HCT116 (cell line): Measurements from ENCODE around the gene ZMYM5.

Experiments used
- CBX3 ChIP-seq: IDR thresholded peaks from 2 replicates; pipeline ENCODE4 v1.6.1; 2012; ENCODE audit warnings: low read depth
- CEBPB ChIP-seq: IDR thresholded peaks from 2 replicates; pipeline ENCODE4 v1.6.1; 2012; ENCODE audit warnings: low read depth
- EZH2 ChIP-seq: fragments of 200-600 bp; sonication (generic); IDR thresholded peaks from 2 replicates; pipeline ENCODE4 v1.6.1; 2017; ENCODE audit warnings: antibody characterized with exemption, mixed run types
- EZH2phosphoT487 ChIP-seq: fragments of 200-600 bp; IDR thresholded peaks from 2 replicates; pipeline ENCODE4 v1.6.1; 2018; ENCODE audit warnings: antibody characterized with exemption, borderline replicate concordance
- POLR2A ChIP-seq: IDR thresholded peaks from 2 replicates; pipeline ENCODE4 v1.7.0; 2011; ENCODE audit warnings: borderline replicate concordance; ENCODE audit not compliant: insufficient read depth, insufficient read length; ENCODE audit errors: extremely low read depth
- POLR2AphosphoS5 ChIP-seq: IDR thresholded peaks from 2 replicates; pipeline ENCODE4 v1.6.1; 2011; ENCODE audit warnings: mild to moderate bottlenecking, low read depth, low read length, moderate library complexity
- RAD21 ChIP-seq: IDR thresholded peaks from 2 replicates; pipeline ENCODE4 v1.6.1; 2012; ENCODE audit warnings: low read depth, mild to moderate bottlenecking
- TCF7L2 ChIP-seq: IDR thresholded peaks from 2 replicates; pipeline ENCODE4 v1.7.0; 2011; ENCODE audit warnings: borderline replicate concordance, inconsistent platforms; ENCODE audit not compliant: insufficient read depth, insufficient read length; ENCODE audit errors: extremely low read depth
- YY1 ChIP-seq: IDR thresholded peaks from 2 replicates; pipeline ENCODE4 v1.6.1; 2011; ENCODE audit warnings: low read length, low read depth, moderate library complexity, mild to moderate bottlenecking; ENCODE audit not compliant: insufficient replicate concordance; ENCODE audit errors: extremely low read depth
- TF ChIP-seq, protein P1 (sequence below), 3 experiments: fragments of 200-600 bp in 1 of 3; sonication (generic) in 1 of 3; IDR thresholded peaks in 2 of 3; conservative IDR thresholded peaks in 1 of 3; 2 replicates each; pipeline ENCODE4 v1.5.1; 2012 to 2017; ENCODE audit warnings: low read depth in 2 of 3, low read length in 2 of 3, antibody characterized with exemption in 1 of 3, borderline replicate concordance in 1 of 3, control low read depth in 1 of 3, mild to moderate bottlenecking in 1 of 3, mixed read lengths in 1 of 3, mixed run types in 1 of 3, moderate library complexity in 1 of 3; ENCODE audit not compliant: insufficient read depth in 1 of 3
- TF ChIP-seq, protein P2 (sequence below): IDR thresholded peaks from 2 replicates; pipeline ENCODE4 v1.6.1; 2011; ENCODE audit warnings: mild to moderate bottlenecking, low read length, moderate library complexity; ENCODE audit not compliant: insufficient replicate concordance; ENCODE audit errors: extremely low read depth

DNA sequence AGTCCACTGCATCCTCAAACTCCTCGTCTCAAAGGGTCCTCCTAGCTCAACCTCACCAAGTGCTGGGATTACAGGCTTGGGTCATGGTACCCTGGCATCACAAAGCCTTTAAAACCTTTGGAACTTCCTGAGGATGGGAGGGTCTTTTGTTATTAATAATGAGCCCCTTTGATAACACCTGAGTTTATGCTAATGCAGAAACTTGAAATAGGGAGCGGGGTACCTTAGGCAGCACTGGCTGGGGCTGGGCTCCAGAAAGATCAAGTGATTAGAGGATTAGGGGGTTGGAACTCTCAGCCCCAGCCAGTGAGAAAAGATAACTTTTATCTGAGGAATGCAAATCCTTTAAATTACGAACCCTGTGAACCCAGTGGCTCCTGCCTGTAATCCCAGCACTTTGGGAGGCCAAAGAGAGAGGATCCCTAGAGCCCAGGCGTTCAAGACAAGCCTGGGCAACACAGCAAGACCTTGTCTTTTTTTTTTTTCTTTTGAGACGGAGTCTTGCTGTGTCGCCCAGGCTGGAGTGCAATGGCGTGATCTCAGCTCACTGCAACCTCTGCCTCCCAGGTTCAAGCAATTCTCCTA is 71.4 kb downstream of the ZMYM5 start:
- TF ChIP-seq, protein P1, sequence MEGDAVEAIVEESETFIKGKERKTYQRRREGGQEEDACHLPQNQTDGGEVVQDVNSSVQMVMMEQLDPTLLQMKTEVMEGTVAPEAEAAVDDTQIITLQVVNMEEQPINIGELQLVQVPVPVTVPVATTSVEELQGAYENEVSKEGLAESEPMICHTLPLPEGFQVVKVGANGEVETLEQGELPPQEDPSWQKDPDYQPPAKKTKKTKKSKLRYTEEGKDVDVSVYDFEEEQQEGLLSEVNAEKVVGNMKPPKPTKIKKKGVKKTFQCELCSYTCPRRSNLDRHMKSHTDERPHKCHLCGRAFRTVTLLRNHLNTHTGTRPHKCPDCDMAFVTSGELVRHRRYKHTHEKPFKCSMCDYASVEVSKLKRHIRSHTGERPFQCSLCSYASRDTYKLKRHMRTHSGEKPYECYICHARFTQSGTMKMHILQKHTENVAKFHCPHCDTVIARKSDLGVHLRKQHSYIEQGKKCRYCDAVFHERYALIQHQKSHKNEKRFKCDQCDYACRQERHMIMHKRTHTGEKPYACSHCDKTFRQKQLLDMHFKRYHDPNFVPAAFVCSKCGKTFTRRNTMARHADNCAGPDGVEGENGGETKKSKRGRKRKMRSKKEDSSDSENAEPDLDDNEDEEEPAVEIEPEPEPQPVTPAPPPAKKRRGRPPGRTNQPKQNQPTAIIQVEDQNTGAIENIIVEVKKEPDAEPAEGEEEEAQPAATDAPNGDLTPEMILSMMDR (IDR thresholded peaks at IDR 0.05 in 2 of 3, conservative IDR thresholded peaks at IDR 0.05 in 1 of 3; ENCODE audit: borderline replicate concordance in 1 of 3, insufficient read depth in 1 of 3, low read depth in 2 of 3, low read length in 2 of 3) = no peak
- TF ChIP-seq CBX3 = no peak
- no peak for TF ChIP-seq POLR2A
- no peak for TF ChIP-seq EZH2
- no peak for TF ChIP-seq RAD21
- no peak for TF ChIP-seq CEBPB
- TF ChIP-seq POLR2AphosphoS5 = no peak
- no peak for TF ChIP-seq YY1
- TF ChIP-seq EZH2phosphoT487 = no peak
- TF ChIP-seq, protein P2, sequence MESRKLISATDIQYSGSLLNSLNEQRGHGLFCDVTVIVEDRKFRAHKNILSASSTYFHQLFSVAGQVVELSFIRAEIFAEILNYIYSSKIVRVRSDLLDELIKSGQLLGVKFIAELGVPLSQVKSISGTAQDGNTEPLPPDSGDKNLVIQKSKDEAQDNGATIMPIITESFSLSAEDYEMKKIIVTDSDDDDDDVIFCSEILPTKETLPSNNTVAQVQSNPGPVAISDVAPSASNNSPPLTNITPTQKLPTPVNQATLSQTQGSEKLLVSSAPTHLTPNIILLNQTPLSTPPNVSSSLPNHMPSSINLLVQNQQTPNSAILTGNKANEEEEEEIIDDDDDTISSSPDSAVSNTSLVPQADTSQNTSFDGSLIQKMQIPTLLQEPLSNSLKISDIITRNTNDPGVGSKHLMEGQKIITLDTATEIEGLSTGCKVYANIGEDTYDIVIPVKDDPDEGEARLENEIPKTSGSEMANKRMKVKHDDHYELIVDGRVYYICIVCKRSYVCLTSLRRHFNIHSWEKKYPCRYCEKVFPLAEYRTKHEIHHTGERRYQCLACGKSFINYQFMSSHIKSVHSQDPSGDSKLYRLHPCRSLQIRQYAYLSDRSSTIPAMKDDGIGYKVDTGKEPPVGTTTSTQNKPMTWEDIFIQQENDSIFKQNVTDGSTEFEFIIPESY = no peak
- TF ChIP-seq TCF7L2 = no peak
